Esophagus muscularis mucosa (tissue), 4 donors: ENCODE data around the gene ADAMTS2. TPM values are rescaled to one million over a fixed set of nuclear protein-coding genes. Genes with fewer than 3 reads are reported as not detected.

Experiments used
- DNase-seq: peaks from one replicate; pipeline ENCODE4 v3.0.0-alpha.2; 2017; ENCODE audit errors: extremely low spot score
- H3K27ac ChIP-seq, 4 donors: fragments of 200-600 bp; sonication (generic); replicated peaks in 1 of 4; 1 replicate in 3 of 4; 2 replicates in 1 of 4; pipeline ENCODE4 v1.5.1; 2016 to 2019; ENCODE audit warnings: mild to moderate bottlenecking in 1 of 4
- H3K27me3 ChIP-seq, 4 donors: fragments of 200-600 bp; sonication (generic); one replicate each; pipeline versions ENCODE4 v1.5.1 to v1.6.0; 2016 to 2019
- H3K36me3 ChIP-seq, 4 donors: fragments of 200-600 bp; sonication (generic); one replicate each; pipeline ENCODE4 v1.5.1; 2016 to 2019
- H3K4me1 ChIP-seq, 4 donors: fragments of 200-600 bp; sonication (generic); one replicate each; pipeline ENCODE4 v1.5.1; 2016 to 2019
- H3K4me3 ChIP-seq, 4 donors: fragments of 200-600 bp; sonication (generic); 1 replicate in 2 of 4; 2 replicates in 2 of 4; pipeline ENCODE4 v1.5.1; 2016 to 2019; ENCODE audit warnings: mild to moderate bottlenecking in 4 of 4, moderate library complexity in 1 of 4
- H3K9me3 ChIP-seq, 4 donors: fragments of 200-600 bp; sonication (generic); 1 replicate in 3 of 4; 2 replicates in 1 of 4; pipeline ENCODE4 v1.5.1; 2016 to 2019
- EP300 ChIP-seq: sonication (generic); formaldehyde crosslinking; IDR thresholded peaks from one replicate; pipeline ENCODE4 v1.6.1; 2017; ENCODE audit warnings: antibody characterized with exemption
- POLR2A ChIP-seq: fragments of 450-650 bp; IDR thresholded peaks from one replicate; pipeline ENCODE4 v1.6.1; 2017; ENCODE audit warnings: antibody characterized with exemption, moderate library complexity, mild to moderate bottlenecking, low read depth
- POLR2AphosphoS5 ChIP-seq, 2 donors: sonication (generic); formaldehyde crosslinking; IDR thresholded peaks; one replicate each; pipeline ENCODE4 v1.6.1; 2017; ENCODE audit warnings: antibody characterized with exemption in 2 of 2
- WGBS: methylation state at CpG from one replicate; pipeline ENCODE4 v1.1.5; 2018; 5-methylcytosine and 5-hydroxymethylcytosine counted together
- intact Hi-C: fragments of 100-400 bp; cut with DNase I; formaldehyde crosslinking; loops from one replicate; pipeline ENCODE4 v1.15.1; 2023
- total RNA-seq, 4 donors: library from RNA; depleted of rRNA; stranded (reverse); fragments of >200 nt; gene quantifications; one replicate each; pipeline versions ENCODE4 v1.1.0 to v1.2.1, GENCODE V29; 2016
- TF ChIP-seq, protein P1 (sequence below), 3 experiments: fragments of 200-600 bp in 2 of 3; fragments of 450-650 bp in 1 of 3; sonication (generic) in 2 of 3; IDR thresholded peaks; one replicate each; pipeline ENCODE4 v1.5.1; 2017 to 2019; ENCODE audit warnings: antibody characterized with exemption in 3 of 3, mild to moderate bottlenecking in 2 of 3, moderate library complexity in 1 of 3

The ADAMTS2 gene
- total RNA-seq, 4 donors from 2014 or later: 17.8 to 31.8 (median 21.4) TPM

DNA sequence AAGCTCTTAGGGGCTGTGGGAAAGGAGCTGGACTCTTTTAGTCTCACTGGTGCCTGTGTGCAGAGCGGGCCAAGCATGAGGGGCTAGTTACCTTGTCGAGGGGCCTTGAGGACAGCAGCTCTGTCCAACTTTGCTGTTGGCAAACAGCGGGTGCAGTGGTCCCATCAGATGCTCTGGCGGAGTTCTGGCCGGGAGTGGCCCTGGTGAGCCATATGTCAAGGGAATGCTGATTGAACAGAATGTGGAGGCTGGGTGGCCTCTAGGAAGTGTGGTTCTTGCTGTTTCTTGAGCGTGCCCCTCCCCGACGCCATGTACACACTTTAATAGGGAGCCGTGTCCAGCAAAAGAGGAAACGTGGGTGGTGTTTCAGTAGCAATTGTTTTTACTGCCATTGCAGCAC is 3.6 kb upstream of the ADAMTS2 start:
- intact Hi-C loops: loop anchor here (5.0 kb wide), 1 partner anchor 82 kb away; no protein-coding TSS in a partner anchor
- Histone ChIP-seq H3K27me3 (peaks cover 0 to 10% (median 0%) of the 10 kb centered on the region in 4 donors), H3K36me3 (no peaks in the 10 kb centered on the region), H3K27ac (no peak overlapping the region), H3K9me3 (no peaks in the 10 kb centered on the region), H3K4me3 (no peak overlapping the region), H3K4me1 (peaks cover 4 to 25% (median 23%) of the 10 kb centered on the region in 4 donors)
- TF ChIP-seq EP300: no peak
- TF ChIP-seq POLR2AphosphoS5 (IDR thresholded peaks at IDR 0.05): no peak
- TF ChIP-seq, protein P1, sequence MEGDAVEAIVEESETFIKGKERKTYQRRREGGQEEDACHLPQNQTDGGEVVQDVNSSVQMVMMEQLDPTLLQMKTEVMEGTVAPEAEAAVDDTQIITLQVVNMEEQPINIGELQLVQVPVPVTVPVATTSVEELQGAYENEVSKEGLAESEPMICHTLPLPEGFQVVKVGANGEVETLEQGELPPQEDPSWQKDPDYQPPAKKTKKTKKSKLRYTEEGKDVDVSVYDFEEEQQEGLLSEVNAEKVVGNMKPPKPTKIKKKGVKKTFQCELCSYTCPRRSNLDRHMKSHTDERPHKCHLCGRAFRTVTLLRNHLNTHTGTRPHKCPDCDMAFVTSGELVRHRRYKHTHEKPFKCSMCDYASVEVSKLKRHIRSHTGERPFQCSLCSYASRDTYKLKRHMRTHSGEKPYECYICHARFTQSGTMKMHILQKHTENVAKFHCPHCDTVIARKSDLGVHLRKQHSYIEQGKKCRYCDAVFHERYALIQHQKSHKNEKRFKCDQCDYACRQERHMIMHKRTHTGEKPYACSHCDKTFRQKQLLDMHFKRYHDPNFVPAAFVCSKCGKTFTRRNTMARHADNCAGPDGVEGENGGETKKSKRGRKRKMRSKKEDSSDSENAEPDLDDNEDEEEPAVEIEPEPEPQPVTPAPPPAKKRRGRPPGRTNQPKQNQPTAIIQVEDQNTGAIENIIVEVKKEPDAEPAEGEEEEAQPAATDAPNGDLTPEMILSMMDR (IDR thresholded peaks at IDR 0.05): no peak
- no peak for TF ChIP-seq POLR2A
- no peak for DNase-seq
- WGBS: 82% methylated on average over 10 of the region's 10 CpGs

DNA sequence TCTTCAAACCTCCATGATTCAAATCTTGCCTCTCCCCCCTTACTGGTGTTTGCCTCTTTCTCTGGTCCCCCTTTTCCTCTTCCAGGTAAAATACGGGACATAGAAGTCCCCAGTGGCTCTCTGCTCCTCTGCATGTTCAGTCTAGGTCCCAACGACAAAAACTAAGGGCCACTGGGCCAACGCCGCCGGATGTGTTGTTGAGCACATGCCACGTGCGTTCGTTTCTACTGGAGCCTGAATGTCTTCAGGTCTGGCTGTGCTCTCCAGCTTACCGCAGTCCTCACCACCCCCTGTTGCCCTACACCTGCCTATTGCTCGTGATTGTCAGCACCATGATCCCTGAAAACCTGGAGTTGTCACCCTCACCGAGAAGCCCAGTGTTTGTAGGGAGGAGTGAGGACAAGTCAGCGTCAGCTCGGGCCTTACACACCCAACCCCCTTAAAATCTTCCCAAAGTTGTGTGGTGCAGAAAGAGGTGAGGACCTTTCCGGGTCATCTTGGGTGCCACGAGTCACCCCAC is 2.8 kb upstream of the ADAMTS2 start:
- DNase-seq: no peak
- 88% methylated on average over 15 of the region's 15 CpGs for WGBS
- intact Hi-C loops: loop anchor here (5.0 kb wide), 1 partner anchor 81 kb away; no protein-coding TSS in a partner anchor
- Histone ChIP-seq H3K36me3 (no peaks in the 10 kb centered on the region), H3K4me1 (peaks cover 11 to 33% (median 31%) of the 10 kb centered on the region in 4 donors), H3K4me3 (no peak overlapping the region), H3K27ac (no peak overlapping the region), H3K27me3 (peaks cover 0 to 18% (median 0%) of the 10 kb centered on the region in 4 donors), H3K9me3 (no peaks in the 10 kb centered on the region)
- no peak for TF ChIP-seq POLR2A
- TF ChIP-seq POLR2AphosphoS5 (IDR thresholded peaks at IDR 0.05): no peak
- TF ChIP-seq, protein P1 (IDR thresholded peaks at IDR 0.05): no peak
- no peak for TF ChIP-seq EP300

DNA sequence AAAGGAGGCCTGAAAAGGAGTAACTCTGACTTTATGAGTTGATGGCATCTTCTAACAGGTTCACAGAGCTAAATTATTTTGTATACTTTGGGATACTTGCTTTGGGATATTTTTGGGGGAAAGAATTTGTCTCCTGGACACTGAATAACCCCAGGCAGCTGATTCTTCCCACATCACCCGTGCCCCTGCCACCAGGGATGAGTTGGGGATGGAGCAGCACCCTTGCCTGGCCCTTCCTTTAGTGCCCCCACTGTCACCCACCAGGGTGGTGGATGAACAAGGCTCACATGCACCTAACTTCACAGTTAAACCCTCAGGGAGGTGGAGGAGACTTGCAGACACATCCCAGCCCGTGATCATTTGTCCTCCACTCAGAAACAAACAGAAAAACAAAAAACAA is 2.3 kb upstream of the ADAMTS2 start:
- Histone ChIP-seq H3K27me3 (peaks cover 0 to 23% (median 0%) of the 10 kb centered on the region in 4 donors), H3K9me3 (no peaks in the 10 kb centered on the region), H3K4me3 (no peak overlapping the region), H3K36me3 (no peaks in the 10 kb centered on the region), H3K27ac (no peak overlapping the region), H3K4me1 (peaks cover 11 to 38% (median 36%) of the 10 kb centered on the region in 4 donors)
- DNase-seq: no peak
- TF ChIP-seq, protein P1 (IDR thresholded peaks at IDR 0.05): no peak
- TF ChIP-seq POLR2AphosphoS5 (IDR thresholded peaks at IDR 0.05) (no peak), EP300 (no peak)
- intact Hi-C loops: loop anchor here (5.0 kb wide), 1 partner anchor 80 kb away; no protein-coding TSS in a partner anchor
- 75% methylated on average over 2 of the region's 2 CpGs for WGBS

DNA sequence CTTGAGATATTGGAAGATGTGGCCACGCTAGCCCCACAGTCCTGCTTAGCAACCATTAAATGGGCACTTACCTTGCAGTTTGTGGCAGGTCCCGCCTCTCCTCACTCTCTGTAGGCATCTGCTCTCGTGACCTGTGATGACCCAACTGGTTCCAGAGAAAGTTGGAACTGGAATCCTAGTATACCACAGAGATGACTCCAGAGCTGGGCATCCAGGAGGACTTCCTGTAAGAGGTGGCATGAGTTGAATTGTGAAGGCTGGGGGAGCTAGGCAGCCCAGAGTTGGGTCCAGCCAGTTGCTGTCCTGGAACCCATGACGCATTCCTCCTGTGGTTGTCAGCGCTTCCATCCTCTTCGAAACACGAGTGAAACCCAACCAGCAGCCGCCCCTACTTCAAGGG is 1.6 kb upstream of the ADAMTS2 start:
- H3K4me3 ChIP-seq: no peak overlapping the region
- TF ChIP-seq POLR2AphosphoS5 (IDR thresholded peaks at IDR 0.05): no peak
- TF ChIP-seq EP300: no peak
- TF ChIP-seq, protein P1 (IDR thresholded peaks at IDR 0.05): no peak
- no peak for TF ChIP-seq POLR2A
- 93% methylated on average over 5 of the region's 8 CpGs for WGBS
- H3K36me3 ChIP-seq: no peaks in the 10 kb centered on the region
- H3K27ac ChIP-seq: no peak overlapping the region
- H3K27me3 ChIP-seq: peaks cover 0 to 30% (median 0%) of the 10 kb centered on the region in 4 donors
- peaks cover 11 to 44% (median 40%) of the 10 kb centered on the region in 4 donors for H3K4me1 ChIP-seq
- no peaks in the 10 kb centered on the region for H3K9me3 ChIP-seq
- intact Hi-C loops: loop anchor here (5.0 kb wide), 1 partner anchor 80 kb away; no protein-coding TSS in a partner anchor
- no peak for DNase-seq
